CD1c-positive myeloid dendritic cell (primary cell): ENCODE results near the gene PHF1.

Experiments used
- DNase-seq: peaks from one replicate; pipeline ENCODE4 v3.0.0-alpha.2; 2016; ENCODE audit errors: extremely low spot score

PHF1 gene

GRCh38 chr6:33417903-33418689, 7.3 kb downstream of the PHF1 start, which contains the start of gene CUTA:
Gene CUTA (minus strand): TSS chr6:33418107. CDS start chr6:33418000, 107 bp downstream.
- peak; percentile 99 for DNase-seq

- DNase-seq, result no peak
Measured at GRCh38 chr6:33418690-33419291, 8.0 kb downstream of the PHF1 start.

DNA sequence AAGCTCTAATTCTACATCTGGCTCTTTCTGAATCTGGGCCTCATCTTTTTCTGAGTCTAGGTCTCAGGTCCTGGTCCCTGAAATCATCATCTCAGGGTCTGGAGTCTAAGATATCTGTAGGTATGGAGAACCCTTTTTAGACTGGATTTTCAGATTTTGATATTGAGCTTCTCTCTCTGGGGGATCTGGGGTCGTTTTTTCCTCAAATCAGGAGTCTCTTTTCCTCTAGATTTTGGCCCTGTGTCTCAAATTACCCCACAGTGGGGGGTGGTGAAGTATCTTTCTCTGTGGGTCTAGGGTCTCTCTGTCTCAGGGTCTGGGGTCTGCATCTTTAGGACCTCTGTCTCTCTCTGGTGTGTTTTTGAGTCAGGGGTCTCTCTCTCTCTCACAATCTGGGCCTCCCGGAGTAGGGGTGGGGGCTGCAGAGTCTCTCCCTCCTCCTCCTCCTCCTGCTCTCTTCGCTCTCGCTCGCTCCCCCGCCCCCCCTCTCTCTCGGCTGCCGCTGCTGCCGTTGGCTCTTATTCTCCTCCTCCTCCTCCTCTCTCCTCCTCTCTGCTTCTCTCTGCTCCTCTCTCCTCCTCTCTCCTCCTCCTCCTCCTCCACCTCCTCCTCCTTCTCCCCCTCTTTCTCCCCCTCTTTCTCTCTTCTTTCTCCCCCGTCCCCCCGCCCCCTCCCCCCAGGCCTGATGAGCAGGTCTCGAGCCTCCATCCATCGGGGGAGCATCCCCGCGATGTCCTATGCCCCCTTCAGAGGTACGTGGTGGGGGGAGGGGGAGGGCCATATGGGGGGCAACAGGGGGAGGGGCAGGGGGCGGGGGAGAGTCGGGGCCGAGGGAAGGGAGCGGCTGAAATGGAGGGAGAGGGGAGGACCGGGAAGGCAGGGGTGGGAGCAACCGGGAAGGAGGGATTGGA, 9.0 kb downstream of the PHF1 start, which contains the start of gene SYNGAP1:
Gene SYNGAP1 (plus strand): TSS at position 486 of the 911 bp plus-strand sequence. CDS start 200 bp downstream, at position 686.
- DNase-seq, result no peak

DNA sequence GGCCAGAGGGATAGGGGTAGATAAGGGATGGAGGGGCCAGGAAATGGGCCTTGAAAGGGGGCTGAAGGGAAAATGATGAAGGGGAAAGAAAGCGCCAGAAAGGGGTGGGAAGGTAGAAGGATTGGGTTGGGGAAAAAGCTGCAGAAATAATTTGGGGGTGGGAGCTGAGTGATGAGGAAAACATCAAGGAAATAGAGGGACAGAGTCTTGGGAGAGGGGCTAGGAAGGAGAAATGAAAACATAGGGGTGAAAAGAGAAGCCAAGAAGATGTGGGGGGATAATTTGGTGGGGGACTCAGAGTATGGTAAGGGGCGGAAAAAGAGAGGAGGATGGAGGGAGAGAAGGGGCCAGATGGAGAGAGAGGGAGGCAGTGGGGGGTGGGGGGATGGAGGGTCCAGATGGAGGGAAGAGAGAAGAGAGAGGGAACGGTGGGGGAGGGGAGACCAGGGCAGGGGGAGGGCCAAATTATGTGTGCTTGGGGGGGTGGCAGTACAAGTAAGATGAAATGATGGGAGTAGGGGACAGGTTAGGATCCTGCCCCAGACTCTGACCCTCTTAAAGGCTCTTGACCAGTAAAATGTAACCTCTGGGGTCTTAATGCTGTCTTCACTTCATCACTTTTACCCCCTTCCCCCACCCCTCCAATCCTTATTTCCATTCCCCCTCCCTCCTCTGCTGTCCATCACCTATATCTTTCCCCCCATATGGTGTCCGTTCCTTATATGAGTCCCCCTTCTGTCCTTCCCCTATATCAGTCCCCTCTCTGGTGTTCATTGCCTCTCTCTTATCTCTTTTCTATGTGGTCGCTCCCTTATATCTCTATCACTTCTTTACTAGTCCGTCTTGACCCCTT, 9.9 kb downstream of the PHF1 start:
- DNase-seq, result no peak

GRCh38 chr6:33421344-33421643, 10.5 kb downstream of the PHF1 start:
- no peak for DNase-seq

- no peak for DNase-seq
Measured at GRCh38 chr6:33423777-33424176, 13.0 kb downstream of the PHF1 start.

- peak; percentile 35 for DNase-seq
Measured at GRCh38 chr6:33424855-33425667, 14.2 kb downstream of the PHF1 start.

DNA sequence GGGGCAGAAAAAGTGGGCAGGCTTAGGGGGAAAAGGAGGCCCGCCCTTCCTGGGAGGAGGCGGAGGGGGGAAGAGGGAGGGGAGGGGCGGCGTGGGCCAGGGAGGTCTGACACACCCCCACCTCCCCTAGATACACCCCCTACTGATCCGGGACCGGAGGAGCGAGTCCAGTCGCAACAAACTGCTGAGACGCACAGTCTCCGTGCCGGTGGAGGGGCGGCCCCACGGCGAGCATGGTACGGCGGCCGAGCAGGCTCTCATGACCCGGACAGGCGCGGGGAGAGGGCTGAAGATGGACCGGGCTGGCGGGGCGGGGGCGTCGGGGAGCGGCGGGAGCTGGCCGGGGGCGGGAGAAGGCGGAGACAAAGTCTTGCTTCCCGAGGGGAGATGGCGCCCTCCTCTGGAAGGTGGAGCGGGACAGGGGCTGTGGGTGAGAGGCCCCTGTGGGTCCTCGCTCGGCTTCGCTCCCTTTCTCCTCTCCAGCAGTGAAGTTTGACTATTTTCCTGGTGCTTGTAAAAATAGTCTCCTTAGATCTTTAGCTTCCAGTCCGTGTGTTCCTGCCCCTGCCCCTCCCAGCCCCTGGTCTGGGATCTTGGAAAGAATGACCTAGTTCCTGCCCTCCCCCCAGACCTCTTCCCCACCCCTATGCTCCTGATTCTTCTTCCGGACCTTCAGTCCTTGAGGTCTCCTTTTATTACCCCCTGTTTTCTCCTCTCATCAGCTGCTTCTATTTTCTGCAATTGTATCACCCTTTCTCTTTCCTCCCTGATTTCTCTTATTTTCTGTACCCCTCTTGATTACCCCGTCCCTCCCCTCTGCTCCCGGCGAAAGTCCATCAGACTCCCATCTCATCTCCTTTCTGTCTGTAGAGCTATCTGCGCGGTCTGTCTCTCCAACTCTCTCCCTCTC, 15.1 kb downstream of the PHF1 start:
- peak; percentile 72 for DNase-seq

- peak; percentile 53 for DNase-seq
Measured at GRCh38 chr6:33426590-33427511, 16.0 kb downstream of the PHF1 start.

GRCh38 chr6:33427585-33428223, 16.9 kb downstream of the PHF1 start:
- peak; percentile 47 for DNase-seq

DNA sequence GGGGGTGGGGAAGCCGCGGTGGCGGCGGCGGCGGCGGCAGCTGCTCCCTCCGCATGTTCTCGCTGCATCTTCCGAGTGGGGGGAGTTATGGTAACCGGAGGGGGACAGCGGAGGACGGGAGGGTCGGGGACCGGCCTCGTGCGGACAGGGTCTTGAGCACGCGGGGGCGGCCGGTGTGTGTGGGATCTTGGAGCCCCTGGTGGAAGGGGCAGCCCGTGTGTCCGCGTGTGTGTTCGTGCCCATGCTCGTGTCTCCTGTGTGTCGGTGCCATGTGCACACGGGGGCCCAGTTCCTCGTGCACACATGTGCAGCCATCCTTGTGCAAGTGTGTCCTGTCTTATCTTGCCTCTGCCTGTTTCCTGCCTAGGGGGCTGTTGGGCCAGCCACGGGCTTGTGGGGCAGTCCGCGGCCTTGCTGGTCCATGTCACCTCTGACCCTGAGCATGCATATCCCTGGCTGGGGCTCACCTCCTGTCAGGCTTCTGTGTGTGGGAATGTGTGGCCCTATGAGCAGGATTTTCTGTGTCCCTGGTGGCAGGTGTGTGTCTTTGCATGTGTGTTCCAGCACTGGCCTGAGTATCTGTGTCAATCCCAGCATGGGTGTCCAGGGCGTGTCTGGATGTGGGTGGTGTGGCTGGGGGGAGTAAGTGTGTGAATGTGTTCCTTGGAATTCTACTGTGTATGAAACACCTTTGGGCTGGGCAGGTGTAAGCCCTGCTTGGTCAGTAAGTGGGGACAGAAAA, 17.6 kb downstream of the PHF1 start:
- no peak for DNase-seq

DNA sequence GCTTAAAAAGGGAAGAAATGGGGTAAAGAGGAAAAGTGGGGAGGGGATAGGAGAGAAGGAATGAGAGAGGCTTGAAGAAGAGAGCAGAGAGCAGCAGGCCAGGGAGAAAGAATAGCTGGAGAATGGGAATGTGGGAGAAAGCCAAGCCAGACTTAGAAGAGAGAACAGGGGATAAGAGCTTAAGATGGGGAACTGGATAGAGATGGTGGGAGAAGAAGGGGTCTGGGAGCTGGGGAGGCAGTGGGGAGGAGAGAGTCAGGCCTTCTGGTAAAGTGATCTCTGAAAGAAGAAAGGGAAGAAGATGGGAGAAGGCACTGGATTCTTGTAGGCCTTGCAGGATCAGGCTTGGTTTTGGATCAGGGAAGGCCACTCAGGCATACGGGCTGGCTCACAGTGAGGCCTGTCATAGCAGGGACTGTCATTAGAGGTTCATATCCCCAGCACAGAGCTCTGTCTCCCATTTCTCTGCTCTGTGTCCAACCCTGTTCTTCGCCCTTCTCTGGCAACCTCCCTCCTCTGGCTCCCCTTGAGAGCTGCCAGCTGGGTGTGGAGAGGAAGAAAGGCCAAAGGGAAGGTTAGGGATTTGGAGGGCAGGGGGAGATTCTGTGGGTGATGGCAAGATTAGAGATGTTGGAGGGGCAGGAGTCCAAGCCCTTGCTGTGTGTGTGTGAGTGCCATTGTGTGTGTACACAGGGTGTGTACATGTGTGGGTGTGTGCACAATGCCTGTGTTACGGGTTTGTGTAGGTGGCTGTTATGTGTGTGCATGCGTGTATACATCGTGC, 18.3 kb downstream of the PHF1 start:
- no peak for DNase-seq

DNA sequence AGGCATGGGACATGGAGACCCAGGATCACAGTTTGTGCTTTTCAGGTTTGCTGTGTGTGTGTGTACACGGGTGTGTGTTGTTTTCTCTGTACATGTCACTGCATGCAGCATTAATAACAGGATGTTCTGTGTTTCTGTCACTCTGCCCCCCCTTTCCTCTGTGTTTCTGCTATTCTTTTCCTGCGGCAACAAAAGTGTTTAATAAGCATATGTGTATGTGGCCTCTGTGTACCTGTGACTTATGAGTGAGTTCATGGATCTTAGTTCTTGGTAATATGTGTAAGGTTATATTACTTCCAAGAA, 18.9 kb downstream of the PHF1 start:
- no peak for DNase-seq

DNA sequence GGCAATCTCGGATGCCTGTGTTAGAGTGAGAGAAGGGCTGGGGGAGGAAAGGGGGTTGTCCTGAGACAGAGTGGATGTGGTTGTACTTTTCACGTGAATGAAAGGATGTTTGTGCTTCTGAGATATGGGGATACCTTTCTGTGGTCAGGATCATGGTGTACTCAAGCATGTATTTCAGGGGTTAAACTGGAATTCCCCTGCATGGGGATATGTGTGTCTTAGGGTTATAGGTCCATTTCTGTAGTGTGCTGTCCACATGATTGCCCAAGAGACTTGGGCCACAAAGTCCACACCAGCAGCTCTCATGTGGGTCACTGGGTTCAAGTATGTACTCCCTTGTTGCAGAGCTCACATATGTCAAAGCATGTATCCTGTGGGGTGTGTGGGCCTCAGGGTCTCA, 19.5 kb downstream of the PHF1 start:
- DNase-seq, result no peak

GRCh38 chr6:33430991-33431879, 20.4 kb downstream of the PHF1 start:
- DNase-seq, result peak; percentile 53
